ENCODE measurements around the gene MZT2A.
"Not testable (repeated sequence)": the region's sequence is repeated elsewhere in the genome, so short reads cannot be mapped to it uniquely, and the experiment has no call there.

DNA sequence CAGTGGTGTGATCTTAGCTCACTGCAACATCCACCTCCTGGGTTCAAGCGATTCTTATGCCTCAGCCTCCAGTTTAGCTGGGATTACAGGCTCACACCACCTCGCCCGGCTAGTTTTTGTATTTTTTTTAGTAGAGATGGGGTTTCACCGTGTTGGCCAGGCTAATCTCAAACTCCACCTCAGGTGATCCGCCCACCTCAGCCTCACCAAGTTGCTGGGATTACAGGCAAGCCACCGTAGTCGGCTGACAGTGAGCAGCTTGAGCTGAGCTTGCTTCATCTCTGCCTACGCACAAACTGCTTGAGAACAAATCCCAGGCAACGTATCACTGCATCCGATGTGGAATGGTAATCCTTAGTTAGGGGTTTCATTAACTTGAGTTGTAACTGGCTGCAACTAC is 24.5 kb downstream of the MZT2A start:
- not testable (repeated sequence) for TF ChIP-seq EZH2phosphoT487 (IDR thresholded peaks at IDR 0.05; ENCODE audit: borderline replicate concordance, low read depth, low read length)
- TF ChIP-seq, protein P1, sequence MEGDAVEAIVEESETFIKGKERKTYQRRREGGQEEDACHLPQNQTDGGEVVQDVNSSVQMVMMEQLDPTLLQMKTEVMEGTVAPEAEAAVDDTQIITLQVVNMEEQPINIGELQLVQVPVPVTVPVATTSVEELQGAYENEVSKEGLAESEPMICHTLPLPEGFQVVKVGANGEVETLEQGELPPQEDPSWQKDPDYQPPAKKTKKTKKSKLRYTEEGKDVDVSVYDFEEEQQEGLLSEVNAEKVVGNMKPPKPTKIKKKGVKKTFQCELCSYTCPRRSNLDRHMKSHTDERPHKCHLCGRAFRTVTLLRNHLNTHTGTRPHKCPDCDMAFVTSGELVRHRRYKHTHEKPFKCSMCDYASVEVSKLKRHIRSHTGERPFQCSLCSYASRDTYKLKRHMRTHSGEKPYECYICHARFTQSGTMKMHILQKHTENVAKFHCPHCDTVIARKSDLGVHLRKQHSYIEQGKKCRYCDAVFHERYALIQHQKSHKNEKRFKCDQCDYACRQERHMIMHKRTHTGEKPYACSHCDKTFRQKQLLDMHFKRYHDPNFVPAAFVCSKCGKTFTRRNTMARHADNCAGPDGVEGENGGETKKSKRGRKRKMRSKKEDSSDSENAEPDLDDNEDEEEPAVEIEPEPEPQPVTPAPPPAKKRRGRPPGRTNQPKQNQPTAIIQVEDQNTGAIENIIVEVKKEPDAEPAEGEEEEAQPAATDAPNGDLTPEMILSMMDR (conservative IDR thresholded peaks at IDR 0.05; ENCODE audit: low read length): not testable (repeated sequence)

Data from OCI-LY7 (cell line).